ENCODE data around the gene PCBP4.

PCBP4 gene

GRCh38 chr3:51986010-51986947 is 19.0 kb upstream of the PCBP4 start:
- H3K4me3 ChIP-seq (replicated peaks; ENCODE audit: low read depth, low read length) = no peak overlapping the region
- no peak for DNase-seq (ENCODE audit: extremely low read depth, low read depth)
- TF ChIP-seq, protein P1, sequence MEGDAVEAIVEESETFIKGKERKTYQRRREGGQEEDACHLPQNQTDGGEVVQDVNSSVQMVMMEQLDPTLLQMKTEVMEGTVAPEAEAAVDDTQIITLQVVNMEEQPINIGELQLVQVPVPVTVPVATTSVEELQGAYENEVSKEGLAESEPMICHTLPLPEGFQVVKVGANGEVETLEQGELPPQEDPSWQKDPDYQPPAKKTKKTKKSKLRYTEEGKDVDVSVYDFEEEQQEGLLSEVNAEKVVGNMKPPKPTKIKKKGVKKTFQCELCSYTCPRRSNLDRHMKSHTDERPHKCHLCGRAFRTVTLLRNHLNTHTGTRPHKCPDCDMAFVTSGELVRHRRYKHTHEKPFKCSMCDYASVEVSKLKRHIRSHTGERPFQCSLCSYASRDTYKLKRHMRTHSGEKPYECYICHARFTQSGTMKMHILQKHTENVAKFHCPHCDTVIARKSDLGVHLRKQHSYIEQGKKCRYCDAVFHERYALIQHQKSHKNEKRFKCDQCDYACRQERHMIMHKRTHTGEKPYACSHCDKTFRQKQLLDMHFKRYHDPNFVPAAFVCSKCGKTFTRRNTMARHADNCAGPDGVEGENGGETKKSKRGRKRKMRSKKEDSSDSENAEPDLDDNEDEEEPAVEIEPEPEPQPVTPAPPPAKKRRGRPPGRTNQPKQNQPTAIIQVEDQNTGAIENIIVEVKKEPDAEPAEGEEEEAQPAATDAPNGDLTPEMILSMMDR (IDR thresholded peaks at IDR 0.05; ENCODE audit: low read depth, low read length, missing control alignments) = no peak

GRCh38 chr3:51985063-51985462 is 17.8 kb upstream of the PCBP4 start:
- no peak overlapping the region for H3K4me3 ChIP-seq (replicated peaks; ENCODE audit: low read depth, low read length)
- no peak for DNase-seq (ENCODE audit: extremely low read depth, low read depth)
- TF ChIP-seq, protein P1 (IDR thresholded peaks at IDR 0.05; ENCODE audit: low read depth, low read length, missing control alignments) = no peak

DNA sequence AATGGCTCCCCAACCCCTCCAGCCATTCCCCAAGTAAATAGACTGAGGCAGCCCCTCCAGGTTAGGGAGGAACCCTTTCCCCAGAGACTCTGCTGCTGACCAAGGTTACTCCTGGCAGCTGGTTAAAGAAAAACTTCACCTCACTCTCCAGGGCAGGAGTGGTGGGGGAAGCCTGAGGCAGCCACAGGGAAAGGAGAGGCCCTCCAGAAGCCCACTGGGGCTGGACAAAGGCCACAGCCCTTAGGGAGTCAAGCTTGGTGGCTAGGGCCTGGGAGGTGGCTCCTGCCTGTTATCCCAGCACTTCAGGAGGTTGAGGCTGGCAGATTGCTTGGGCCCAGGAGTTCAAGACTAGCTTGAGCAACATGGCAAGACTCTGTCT is 17.0 kb upstream of the PCBP4 start:
- TF ChIP-seq, protein P1 (IDR thresholded peaks at IDR 0.05; ENCODE audit: low read depth, low read length, missing control alignments) = no peak
- H3K4me3 ChIP-seq (replicated peaks; ENCODE audit: low read depth, low read length) = peak overlapping the region; percentile 66
- DNase-seq (ENCODE audit: extremely low read depth, low read depth) = no peak

DNA sequence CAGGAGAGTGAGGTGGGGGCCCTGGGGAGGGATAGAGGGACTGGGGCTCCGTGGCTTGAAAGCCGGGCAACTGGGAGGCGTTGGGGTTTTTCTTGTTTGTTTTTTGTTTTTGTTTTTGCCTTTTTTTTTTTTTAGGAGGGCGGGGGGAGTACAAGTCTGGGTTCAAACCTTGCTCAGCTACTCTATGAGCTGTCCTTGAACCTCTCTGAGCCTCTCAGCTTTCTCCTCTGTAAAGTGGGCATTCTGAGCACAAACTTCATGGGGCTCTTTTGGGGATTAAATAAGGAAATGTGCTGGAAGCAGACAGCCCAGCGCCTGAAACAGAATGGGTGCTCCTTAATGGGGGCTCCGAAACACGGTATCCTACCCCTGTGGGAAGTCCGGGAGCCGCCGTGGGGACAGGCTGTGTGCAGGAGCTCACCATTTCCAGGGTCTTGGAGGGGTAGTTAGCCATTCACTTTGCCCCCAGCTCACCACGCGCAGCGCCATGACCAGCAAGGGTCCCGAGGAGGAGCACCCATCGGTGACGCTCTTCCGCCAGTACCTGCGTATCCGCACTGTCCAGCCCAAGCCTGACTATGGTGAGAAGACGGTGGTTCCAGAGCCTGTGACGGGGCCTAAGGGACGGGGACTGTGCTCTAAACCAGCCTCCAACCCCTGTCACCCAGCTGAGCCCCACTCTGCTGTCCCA is 16.5 kb upstream of the PCBP4 start:
- DNase-seq (ENCODE audit: extremely low read depth, low read depth) = no peak
- TF ChIP-seq, protein P1 (IDR thresholded peaks at IDR 0.05; ENCODE audit: low read depth, low read length, missing control alignments) = no peak
- peak overlapping the region; percentile 66 for H3K4me3 ChIP-seq (replicated peaks; ENCODE audit: low read depth, low read length)

DNA sequence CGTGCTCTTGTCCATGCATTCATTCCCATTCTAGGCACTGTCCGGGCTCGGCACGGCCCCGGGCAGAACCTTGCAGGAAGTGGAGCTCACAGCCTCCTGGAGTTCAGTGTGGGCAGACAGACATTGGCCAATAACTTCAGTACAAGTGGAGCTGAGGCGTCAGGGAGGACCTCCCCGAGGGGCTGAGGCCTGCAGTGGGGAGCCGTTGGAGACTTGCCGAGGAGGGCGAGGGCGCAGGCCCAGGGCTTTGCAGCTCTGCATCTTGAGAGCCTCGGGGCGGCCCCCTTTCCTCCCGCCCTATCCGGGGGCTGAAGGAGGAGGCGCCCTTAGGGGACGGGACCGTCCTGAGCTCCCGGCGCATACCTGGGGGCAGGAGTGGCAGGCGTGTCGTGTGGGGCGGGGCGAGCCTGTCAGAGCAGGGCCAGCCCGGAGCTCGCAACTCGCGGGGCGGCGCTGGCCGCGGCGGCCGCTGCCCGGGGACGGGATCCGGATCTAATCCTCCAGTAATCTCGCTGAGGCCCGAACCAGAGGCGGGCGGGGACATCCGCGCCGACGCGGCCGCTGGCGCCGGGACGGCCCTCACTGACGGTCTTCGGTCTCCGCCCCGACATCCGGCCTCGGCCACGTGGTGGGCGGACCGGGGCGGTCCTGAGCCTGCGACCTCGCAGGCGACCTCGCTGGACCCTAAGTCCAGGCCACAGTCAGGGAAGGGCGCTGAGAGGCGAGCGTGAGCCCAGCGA is 15.8 kb upstream of the PCBP4 start, which contains the start of gene ACY1:
TSS of gene ACY1 (plus strand) at position 698 of the 740 bp plus-strand sequence. CDS start 530 bp downstream, outside the sequence.
- peak; percentile 56 for DNase-seq (ENCODE audit: extremely low read depth, low read depth)
- TF ChIP-seq, protein P1 (IDR thresholded peaks at IDR 0.05; ENCODE audit: low read depth, low read length, missing control alignments) = no peak

DNA sequence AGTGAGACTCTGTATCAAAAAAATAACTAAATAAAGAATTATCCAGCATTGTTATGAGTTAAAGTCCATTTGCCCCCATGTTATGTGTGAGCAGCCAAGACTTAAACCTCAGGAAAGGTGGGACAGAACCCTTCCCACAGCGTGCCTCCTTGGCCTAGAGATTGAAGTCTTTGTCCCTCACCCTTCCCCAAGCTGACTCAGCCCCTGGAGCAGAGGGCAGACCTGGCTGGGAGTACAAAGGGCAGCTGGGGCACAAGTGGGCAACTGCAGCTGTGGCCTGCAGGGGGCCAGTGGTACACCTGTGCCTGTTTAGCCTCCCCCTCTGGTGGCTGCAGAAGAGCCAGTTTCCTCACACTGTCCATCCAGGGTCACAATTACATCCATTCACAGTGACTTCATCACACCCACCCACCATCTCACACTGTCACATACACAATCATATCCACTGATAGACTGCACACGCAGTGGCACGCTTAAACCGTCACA is 15.1 kb upstream of the PCBP4 start:
- H3K4me3 ChIP-seq (replicated peaks; ENCODE audit: low read depth, low read length) = peak overlapping the region; percentile 66
- DNase-seq (ENCODE audit: extremely low read depth, low read depth) = no peak
- TF ChIP-seq, protein P1 (IDR thresholded peaks at IDR 0.05; ENCODE audit: low read depth, low read length, missing control alignments) = peak; percentile 66

More for the DNA sequence above, 15.8 kb upstream of the PCBP4 start, which contains the start of gene ACY1:
- H3K4me3 ChIP-seq (replicated peaks; ENCODE audit: low read depth, low read length) = peak within 1 kb of the TSS; percentile 66

All from HFF-Myc (cell line).